ENCODE data around the gene LRRN3.

DNA sequence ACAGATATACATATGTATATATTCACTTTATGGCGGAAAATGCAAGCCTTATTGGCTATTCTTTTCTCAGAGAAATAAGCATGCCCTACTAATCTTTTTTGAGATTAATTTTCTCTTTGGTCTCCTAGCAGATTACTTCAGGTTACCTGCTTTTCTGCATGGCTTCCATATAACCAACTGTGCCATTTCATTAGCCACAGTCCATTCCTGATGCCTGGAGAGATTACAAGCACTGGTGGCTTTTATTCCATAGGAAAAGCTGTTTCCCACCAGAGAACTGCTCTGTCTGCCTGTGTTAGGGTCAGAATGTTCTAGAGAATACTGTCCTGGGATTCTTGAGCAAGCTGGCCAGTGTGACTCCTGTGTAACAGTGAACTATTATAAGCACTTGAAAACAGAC is 59.8 kb downstream of the LRRN3 start:
- TF ChIP-seq, protein P1, sequence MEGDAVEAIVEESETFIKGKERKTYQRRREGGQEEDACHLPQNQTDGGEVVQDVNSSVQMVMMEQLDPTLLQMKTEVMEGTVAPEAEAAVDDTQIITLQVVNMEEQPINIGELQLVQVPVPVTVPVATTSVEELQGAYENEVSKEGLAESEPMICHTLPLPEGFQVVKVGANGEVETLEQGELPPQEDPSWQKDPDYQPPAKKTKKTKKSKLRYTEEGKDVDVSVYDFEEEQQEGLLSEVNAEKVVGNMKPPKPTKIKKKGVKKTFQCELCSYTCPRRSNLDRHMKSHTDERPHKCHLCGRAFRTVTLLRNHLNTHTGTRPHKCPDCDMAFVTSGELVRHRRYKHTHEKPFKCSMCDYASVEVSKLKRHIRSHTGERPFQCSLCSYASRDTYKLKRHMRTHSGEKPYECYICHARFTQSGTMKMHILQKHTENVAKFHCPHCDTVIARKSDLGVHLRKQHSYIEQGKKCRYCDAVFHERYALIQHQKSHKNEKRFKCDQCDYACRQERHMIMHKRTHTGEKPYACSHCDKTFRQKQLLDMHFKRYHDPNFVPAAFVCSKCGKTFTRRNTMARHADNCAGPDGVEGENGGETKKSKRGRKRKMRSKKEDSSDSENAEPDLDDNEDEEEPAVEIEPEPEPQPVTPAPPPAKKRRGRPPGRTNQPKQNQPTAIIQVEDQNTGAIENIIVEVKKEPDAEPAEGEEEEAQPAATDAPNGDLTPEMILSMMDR (IDR thresholded peaks at IDR 0.05): no peak
- no peak for TF ChIP-seq POLR2A (IDR thresholded peaks at IDR 0.05)
